Medulla oblongata (tissue), 1 donor: ENCODE data around the gene CLEC2D.
A peak's percentile ranks its signal among the peaks of the same experiment; 100 is the strongest.
"Not testable (repeated sequence)": the region's sequence is repeated elsewhere in the genome, so short reads cannot be mapped to it uniquely, and the experiment has no call there.

Experiments
- DNase-seq: peaks from one replicate; pipeline ENCODE4 v3.0.0-alpha.2; 2015; ENCODE audit errors: extremely low spot score

The CLEC2D gene

DNA sequence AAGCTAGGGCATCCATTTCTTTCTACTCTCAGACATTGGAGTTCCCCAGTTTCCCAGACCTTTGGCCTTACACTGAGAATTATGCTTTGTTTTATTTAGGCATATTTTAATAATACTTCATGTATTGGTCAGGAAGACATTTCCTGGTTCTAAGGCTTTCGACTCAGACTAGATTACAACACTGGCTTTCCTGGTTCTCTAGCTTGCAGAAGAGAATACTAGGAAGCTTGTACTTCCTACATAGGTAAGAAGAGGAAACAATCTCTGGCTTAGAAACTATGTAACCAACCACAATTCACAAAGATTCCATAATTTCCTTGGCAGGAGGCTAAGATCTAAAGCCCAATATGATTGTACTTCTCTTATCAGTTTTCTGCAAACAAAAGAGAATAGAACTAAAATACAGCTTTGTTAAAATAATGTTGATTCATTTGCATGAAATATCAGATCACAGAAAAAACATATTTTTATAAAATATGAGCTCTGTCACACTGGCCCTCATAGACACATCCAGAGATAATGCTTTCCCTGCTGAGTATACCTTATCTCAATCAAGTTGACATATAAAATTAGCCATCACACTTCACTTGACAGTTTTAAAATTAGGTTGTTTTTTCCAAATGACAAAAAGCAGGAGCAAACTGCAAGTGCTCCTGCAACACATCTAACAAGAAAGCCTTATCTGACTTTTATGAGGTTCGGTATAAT lies 30.5 kb downstream of the CLEC2D start:
- no peak for DNase-seq

DNA sequence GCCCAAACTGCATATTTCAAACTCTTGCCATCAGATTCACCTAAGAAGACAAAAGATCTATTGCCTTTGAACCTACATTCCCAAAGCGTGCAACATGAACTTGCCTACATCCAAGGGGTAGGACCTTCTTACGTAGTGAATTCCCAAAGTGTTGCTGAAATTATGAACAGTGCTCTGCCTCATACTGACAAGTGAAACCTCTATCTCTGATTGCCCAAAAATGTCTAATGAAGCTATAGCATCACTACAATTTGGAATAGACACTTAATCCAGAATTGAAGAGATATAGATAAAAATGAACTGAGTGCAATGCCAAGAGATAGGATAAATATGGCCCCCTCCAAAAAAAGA lies 31.1 kb downstream of the CLEC2D start:
- DNase-seq, result no peak

DNA sequence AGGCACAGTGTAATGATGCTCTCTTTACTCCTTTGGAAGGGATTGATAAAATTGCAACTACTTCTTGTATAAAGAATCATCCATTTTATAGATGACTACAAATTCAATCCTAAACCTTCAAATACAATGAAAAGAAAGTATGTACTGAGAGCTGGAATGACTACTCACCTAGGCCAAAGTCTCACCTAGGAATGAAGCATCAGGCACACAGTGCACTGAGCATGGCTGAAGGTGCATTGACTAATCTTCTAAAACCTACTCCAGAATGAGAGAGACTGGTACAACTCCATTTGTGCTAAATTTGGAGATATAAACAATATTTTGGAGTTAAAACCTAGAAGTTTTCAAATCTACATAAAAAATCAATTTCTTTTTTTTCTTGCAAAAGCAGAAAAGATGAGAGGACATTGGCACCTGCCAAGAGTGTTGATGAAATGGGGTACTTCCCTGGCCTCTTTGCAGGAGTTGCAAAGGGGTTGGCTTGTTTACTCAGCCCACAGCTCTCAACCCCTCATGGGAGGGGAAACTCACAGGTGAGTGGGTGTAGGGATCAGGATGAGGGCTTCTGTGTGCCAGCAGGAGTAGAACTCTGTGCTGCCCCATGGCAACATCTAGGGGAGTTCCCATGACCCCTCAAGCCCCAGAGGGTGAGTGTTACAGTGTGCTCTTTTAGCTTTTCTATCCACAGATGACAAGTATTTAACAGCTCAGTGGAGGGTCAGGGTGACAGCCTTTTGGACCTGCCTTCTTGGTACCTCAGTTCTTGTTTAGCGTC lies 32.1 kb downstream of the CLEC2D start:
- DNase-seq, result no peak

DNA sequence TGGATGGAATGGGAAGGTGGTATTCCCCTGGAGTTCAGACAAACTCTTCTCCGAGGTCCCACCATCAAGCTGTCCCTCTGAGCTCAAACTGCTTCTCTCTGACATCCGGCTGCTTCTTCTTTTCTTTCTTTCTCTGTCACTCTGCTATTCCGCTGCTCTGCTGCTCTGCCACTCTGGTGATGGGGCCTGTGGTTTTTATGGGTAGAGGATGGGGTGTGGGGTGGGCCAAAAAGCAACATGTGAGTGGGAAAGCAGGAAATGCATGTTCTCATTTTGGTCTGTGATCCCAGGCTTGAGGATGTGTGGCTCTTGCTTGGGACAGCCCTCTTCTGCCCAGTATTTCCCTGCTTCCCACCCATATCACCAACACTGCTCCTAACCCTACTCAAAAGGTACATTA lies 32.7 kb downstream of the CLEC2D start:
- no peak for DNase-seq

DNA sequence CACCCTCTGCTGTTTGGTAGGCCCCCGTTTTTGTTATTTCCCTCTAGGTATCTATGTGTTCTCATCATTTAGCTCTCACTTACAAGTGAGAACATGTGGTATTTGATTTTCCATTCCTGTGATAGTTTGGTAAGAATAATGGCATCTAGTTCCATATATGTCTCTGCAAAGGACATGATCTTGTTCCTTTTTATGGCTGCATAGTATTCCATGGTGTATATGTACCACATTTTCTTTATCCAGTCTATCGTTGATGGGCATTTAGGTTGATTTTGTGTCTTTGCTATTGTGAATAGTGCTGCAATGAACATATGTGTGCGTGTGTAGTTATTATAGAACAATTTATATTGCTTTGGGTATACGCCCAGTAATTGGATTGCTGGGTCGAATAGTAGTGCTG lies 35.0 kb downstream of the CLEC2D start:
- not testable (repeated sequence) for DNase-seq

DNA sequence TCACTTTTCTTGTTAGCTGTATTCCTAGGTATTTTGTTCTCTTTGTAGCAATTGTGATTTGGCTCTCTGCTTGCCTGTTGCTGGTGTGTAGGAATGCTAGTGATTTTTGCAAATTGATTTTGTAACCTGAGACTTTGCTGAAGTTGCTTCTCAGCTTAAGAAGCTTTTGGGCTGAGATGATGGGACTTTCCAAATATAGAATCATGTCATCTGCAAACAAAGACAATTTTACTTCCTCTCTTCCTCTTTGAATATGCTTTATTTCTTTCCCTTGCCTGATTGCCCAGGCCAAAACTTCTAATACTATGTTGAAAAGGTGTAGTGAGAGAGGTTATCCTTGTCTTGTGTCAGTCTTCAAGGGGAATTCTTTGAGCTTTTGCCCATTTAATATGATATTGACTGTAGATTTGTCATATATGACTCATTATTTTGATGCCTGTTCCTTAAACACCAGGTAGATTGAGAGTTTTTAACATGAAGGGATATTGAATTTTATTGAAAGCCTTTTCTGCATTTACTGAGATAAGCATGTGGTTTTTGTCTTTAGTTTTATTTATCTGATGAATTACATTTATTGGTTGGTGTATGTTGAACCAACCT lies 36.7 kb downstream of the CLEC2D start:
- DNase-seq, result no peak

DNA sequence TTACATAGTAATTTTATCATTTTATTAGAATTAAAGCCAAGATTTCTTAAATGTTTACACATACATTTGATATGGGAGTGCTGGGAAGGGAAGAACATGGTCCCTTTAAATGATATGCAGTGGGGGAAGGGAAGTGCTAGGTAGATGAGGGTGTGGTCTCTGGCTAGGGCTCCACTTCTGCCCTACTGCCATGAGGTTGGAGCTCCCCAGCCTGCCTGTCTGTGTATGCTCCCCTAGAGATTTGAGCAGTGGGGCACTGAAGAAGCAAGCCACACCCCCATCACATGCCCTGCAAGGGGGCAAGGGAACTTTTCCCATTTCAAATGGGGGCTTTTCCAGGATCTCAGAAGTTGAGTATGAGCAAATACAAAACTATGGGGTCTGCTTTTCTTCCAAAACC lies 37.8 kb downstream of the CLEC2D start:
- DNase-seq, result no peak

DNA sequence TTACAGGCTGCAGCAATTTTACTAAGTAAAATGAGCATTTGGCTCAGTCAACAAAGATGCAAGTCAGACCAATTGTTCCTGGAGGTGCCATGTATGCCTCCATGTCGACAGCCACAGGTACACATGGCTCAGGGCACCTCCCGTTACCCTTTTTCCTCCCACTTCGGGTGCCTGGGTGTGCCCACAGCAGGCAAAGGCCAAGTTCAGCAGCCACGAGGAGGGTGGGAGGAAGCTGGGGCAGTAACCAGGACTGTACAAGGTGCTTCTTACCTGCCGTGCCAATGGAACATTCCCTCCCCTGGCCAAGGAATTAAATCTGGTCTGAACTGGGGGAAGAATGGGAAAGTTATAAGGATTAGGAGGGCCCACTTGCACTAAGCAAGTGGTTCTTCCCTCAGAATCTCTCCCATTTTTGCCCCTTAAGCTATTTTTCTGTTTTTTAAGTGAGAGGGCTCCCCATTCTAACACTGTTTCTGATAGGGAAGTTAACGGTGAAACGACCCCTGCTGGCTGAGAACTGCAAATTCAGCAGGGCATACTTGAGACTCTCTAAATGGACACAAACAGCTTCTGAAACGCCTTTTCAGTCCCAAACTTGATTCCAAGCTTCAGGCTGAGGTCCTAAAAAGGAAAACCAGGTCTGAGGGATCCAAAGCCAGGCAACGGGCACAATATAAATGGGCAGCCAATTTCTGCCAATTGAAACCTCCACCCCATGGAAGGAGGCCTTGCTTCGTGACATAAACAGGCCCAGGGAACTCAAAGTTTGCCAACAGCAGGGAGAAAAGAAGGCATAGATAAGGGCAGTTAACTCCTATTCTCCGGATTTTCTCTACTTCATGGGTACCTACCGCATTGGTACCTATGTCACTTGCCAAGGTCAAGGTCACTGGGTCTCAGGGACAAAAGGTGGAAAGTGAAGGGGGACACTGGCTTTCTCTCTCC lies 38.6 kb downstream of the CLEC2D start:
- DNase-seq, result peak; percentile 65

DNA sequence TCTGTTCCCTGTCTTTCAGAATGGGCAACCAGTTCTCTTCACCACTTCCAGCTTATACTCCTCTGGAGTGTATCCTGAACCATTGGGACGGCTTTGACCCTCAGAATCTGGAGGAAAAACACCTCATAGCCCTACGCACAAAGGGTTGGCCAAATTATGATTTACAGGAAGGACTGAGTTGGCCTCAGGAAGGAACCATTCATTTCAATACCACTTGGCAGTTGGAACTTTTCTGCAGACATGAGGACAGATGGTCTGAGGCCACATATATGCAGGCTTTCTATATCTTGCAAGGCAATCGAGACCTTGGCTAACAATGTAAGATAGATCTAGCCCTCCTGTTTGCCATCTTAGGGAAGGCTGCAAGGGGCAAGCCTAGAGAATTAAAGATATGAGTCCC lies 39.3 kb downstream of the CLEC2D start:
- DNase-seq, result no peak

DNA sequence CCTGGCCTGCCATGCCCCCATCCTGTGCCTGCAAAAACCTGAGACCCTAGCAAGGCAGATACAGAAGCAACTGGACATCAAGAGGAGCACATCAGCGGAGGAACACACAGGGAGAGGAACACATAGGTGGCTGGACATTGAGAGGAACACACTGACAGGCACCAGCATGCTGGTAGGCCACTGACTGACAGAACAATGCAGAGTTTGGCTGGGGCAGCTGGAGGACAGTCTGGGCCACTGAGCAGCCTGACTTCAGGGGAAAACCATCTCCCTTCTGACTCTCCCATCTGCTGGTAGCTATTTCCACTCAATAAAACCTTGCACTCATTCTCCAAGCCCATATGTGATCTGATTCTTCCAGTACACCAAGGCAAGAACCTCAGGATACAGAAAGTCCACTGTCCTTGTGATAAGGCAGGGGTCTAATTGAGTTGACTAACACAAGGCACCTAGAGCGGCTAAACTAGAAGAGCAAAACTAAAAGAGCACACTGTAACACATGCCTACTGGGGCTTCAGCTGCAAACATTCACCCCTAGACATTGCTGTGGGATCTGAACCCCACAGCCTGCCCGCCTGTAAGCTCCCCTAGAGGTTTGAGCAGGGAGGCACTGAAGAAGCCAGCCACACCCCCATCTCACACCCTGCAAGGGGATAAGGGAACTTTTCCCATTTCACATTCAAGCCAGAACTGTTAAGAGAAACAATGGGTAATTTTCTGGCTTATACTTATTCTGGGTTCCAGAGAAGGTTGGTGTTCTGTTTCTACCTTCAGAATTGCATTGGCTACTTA lies 41.3 kb downstream of the CLEC2D start:
- no peak for DNase-seq

DNA sequence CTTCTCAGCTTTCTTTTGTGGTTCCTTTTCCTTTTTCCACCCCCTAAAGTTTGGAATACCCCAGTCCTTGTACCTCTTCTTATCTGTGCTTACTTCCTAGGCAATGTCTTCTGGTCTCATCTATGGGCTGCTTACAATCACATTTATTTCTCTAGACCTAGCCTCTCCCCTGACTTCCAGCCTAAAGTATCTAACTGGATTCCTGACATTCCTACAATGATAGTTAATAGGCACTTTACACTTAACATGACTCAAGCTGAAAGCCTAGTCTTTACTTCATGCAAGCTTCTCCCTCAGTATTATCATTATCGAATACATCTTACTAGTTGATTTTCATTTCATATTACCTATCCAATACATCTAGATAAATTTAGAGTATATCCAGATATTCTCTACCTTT lies 42.2 kb downstream of the CLEC2D start:
- DNase-seq, result no peak

DNA sequence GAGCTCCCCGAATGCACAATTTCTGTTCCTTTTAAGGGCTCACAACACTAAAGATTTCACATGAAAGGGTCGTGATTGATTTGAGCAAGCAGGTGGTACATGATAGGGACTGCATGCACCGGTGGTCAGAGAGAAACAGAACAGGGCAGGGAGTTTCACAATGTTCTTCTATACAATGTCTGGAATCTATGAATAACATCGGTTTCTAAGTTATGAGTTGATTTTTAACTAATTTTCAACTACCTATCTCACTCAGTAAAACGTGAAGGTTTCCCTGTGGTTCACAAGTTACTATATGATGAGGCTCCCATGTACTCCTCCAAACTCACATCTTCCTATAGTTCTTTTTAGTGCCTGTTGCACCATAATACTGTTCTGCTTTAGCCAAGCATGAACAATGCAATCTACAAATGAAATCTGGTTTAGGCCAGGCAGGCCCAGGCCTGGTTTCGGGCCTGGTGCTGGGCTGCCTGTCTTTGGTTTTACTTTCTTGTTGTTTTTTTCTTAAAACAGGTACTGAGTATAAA lies 43.6 kb downstream of the CLEC2D start:
- DNase-seq, result not testable (repeated sequence)

DNA sequence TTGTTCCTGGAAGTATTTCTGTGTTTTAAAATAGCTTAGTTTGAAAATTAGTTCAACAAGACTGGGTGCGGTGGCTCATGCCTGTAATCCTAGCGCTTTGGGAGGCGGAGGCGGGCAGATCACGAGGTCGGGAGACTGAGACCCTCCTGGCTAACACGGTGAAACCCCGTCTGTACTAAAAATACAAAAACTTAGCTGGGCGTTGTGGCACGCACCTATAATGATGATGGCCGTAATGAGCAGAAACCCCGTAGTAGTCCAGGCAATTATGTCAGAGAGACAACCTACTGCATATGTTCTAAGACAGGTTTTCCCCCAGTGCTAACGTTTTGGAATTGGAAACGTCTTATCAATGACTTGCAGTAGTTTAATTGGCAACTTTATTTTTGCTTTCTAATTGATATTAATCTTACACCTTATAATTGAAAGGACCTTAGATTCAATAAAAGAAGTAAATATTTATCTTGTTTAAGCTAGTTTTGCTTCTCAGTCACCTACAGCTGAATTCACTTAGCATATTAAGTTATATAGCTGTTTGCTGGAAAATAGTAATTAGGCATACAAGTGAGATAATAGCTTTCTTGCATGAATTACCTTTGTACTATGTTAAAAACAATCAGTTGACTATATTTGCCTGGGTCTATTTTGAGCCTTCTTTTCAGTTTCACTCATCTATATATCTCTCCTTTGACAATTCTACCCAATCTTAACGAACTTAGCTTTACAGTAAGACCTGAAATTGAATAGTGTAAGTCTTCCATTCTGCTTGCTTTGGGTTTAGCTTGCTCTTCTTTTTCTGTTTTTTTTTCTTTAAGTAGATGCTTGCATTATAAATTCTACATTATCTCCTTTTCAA lies 47.8 kb downstream of the CLEC2D start:
- DNase-seq, result no peak

DNA sequence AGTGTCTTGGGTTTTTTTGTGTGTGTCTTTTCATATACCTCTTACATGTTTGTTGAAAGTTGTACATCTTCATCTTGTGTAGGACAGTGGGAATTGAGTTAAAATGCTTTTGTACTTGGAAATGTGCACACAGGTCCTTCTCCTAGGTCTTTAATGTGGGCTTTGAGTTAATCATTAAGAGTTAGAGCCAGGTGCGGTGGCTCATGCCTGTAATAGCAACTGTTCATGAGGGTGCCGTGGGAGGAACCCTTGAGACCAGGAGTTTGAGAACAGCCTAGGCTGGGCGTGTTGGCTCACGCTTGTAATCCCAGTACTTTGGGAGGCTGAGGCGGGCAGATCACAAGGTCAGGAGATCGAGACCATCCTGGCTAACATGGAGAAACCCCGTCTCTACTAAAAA lies 49.5 kb downstream of the CLEC2D start:
- DNase-seq, result no peak

DNA sequence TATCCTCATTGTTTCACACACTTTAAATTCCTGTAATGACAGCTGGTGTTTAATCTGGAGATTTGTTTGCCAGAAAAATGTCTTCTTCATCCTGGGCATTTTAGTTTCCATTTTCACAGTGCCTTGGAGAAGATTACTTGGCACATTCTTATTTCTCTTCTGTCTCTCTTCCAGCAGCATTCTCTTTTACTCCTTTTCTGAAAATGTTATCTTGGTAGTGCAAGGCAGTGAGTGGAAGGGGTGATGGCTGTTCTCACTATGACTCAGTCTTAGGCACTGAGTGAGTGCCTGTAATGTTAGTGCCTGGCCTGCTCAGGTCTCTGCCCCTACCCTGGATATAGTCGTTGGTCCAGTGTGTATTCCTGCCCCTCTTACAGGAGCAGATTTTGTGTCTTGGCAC lies 50.3 kb downstream of the CLEC2D start:
- no peak for DNase-seq

DNA sequence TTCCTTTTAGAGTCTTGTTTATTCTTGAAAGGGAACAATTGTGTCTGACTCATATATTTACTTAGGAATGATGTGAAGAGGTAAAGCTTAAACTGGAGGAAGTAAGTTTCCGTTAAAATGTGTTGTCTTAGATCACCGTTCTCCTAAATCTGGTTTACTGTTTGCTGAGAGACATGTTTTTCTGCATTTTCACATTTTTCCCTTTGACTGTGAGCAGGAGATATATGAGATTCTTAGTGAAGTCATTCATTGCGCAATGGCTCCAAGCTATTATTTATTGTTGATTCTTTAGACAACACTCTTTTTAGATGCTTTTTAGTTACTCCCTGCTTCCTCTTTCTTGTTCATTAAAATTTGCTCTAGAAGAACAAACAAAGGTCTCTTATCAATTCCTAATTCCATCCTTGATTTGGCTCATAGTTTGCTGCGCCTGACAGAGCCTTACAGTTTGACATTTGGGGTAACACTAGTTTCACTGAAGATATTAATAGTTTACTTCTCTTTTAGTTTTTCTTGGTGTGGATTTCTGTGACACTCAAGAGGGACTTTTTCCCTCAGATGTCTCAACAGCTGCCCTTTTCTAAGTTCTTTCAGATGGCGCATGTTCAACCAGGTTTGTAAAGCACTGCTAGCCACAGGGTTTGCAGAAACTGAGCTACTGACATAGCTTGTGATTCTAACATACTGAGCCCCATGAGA lies 52.0 kb downstream of the CLEC2D start:
- peak; percentile 69 for DNase-seq

DNA sequence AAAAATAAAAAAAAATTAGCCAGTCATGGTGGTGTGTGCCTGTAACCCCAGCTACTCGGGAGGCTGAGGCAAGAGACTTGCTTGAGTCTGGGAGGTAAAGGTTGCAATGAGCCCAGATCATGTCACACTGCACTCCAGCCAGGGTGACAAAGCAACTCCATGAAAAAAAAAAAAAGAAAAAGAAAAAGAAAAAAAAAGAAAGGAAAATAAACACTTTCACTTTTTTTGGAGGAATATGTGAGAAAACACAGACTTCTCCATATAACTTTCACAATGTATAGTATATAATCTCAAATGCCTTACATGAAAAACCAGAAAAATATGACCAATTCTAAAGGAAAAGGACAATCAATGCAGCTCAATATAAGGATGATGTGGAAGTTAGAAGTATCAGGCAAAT lies 54.5 kb downstream of the CLEC2D start:
- DNase-seq, result no peak

DNA sequence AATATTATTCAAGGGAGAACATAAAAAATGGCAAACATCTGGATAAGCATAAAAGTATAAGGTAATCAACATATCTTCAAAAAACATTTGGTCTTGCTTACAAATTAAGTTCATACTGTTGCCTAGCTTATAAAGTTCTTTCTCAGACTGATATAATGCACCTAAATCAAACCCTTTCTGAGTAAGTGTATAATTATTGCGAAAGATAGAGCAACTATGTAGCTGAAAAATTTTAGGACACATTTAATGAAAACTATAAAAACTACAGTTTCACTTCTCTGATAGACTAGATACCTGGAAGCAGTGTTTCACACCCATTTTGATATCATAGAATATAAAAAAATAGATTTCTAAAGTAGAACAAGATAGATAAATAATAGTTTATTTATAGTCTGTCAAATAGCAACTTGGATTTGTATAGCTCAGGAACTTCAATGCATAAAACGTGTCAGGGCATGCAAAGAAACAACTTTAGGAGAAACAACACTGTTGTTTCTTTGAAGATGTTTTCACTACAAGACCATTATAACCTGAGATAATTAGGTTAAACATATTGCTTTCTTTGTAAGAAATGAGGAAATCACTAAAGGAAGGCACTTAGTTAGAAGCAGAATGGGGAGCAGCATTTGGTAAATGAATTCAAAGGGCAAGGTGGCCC lies 55.8 kb downstream of the CLEC2D start:
- no peak for DNase-seq

DNA sequence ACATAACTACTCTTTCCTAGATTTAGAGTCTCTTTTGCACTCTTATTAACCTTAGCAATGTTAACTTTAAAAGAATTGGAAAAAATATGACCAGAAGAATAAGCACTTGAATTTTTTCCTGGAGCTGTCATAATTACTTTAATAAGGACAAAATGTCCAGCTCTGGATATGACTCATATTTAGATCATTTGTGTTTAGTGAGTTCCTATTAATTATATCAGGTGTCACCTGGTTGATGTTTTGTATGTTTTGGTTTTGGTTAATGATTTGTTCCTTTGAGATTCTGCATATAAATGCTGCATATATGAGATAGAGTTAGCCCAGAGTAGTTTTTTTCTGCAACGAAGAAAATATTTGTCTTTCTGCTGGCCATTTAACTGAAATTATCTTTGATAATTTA lies 58.3 kb downstream of the CLEC2D start:
- no peak for DNase-seq
